ENCODE results near the gene TMED5.

DNA sequence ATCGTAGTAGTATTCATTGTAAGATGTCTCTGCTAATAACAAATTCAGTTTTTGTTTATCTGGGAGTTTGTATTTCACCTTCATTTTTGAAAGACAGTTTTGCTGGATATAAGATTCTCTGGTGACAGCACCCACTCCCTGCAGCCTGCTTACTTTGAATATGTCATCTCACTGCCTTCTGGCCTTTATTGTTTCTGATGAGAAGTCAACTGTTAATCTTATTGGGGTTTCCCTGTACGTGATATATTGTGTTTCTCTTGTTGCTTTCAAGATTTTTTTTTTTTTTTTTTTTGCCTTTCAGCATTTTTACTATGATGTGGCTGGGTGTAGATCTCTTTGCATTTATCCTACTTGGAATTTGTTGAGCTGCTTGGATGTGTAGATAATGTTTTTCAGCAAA, 71.9 kb downstream of the TMED5 start:
- TF ChIP-seq CHD1 (IDR thresholded peaks at IDR 0.05; ENCODE audit: low read depth, low read length) (no peak), RAD21 (IDR thresholded peaks at IDR 0.05; ENCODE audit: low read length) (no peak), POLR2A (IDR thresholded peaks at IDR 0.05; ENCODE audit: low read depth, low read length) (no peak), MXI1 (IDR thresholded peaks at IDR 0.05; ENCODE audit: borderline replicate concordance, low read depth, low read length) (no peak), SMC3 (IDR thresholded peaks at IDR 0.05; ENCODE audit: low read depth, low read length) (no peak), CEBPB (IDR thresholded peaks at IDR 0.05; ENCODE audit: low read depth, low read length) (no peak), NFE2L2 (IDR thresholded peaks at IDR 0.05; ENCODE audit: low read depth, low read length) (no peak), RFX5 (IDR thresholded peaks at IDR 0.05; ENCODE audit: low read depth, low read length) (no peak), FOS (IDR thresholded peaks at IDR 0.05; ENCODE audit: low read depth, low read length) (no peak), MAFK (IDR thresholded peaks at IDR 0.05; ENCODE audit: low read depth, low read length) (no peak), BHLHE40 (IDR thresholded peaks at IDR 0.05; ENCODE audit: low read depth, low read length) (no peak)
- TF ChIP-seq, protein P1, sequence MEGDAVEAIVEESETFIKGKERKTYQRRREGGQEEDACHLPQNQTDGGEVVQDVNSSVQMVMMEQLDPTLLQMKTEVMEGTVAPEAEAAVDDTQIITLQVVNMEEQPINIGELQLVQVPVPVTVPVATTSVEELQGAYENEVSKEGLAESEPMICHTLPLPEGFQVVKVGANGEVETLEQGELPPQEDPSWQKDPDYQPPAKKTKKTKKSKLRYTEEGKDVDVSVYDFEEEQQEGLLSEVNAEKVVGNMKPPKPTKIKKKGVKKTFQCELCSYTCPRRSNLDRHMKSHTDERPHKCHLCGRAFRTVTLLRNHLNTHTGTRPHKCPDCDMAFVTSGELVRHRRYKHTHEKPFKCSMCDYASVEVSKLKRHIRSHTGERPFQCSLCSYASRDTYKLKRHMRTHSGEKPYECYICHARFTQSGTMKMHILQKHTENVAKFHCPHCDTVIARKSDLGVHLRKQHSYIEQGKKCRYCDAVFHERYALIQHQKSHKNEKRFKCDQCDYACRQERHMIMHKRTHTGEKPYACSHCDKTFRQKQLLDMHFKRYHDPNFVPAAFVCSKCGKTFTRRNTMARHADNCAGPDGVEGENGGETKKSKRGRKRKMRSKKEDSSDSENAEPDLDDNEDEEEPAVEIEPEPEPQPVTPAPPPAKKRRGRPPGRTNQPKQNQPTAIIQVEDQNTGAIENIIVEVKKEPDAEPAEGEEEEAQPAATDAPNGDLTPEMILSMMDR (conservative IDR thresholded peaks at IDR 0.05; ENCODE audit: low read depth, low read length): no peak
- TF ChIP-seq, protein P2, sequence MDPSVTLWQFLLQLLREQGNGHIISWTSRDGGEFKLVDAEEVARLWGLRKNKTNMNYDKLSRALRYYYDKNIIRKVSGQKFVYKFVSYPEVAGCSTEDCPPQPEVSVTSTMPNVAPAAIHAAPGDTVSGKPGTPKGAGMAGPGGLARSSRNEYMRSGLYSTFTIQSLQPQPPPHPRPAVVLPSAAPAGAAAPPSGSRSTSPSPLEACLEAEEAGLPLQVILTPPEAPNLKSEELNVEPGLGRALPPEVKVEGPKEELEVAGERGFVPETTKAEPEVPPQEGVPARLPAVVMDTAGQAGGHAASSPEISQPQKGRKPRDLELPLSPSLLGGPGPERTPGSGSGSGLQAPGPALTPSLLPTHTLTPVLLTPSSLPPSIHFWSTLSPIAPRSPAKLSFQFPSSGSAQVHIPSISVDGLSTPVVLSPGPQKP (IDR thresholded peaks at IDR 0.05; ENCODE audit: borderline replicate concordance, low read depth, low read length): no peak
- TF ChIP-seq, protein P3, sequence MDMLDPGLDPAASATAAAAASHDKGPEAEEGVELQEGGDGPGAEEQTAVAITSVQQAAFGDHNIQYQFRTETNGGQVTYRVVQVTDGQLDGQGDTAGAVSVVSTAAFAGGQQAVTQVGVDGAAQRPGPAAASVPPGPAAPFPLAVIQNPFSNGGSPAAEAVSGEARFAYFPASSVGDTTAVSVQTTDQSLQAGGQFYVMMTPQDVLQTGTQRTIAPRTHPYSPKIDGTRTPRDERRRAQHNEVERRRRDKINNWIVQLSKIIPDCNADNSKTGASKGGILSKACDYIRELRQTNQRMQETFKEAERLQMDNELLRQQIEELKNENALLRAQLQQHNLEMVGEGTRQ (IDR thresholded peaks at IDR 0.05; ENCODE audit: low read depth, low read length): no peak

All from IMR-90 (cell line).